WTC11 (cell line): Measurements from ENCODE around the gene SSC5D. TPM values are rescaled to one million over a fixed set of nuclear protein-coding genes. Genes with fewer than 3 reads are reported as not detected.
A peak's percentile ranks its signal among the peaks of the same experiment; 100 is the strongest.

Experiments used
- ATAC-seq: fragments of 200-7000 bp; cut with Tn5 transposase; 2 replicates; pipeline ENCODE4 v1.10.0; 2021; ENCODE audit warnings: mild to moderate bottlenecking, moderate library complexity
- CTCF ChIA-PET: fragments of 300-600 bp; sonication (Branson Sonifier 250); formaldehyde crosslinking; loops from one replicate; lab custom pipeline; 2021; ENCODE audit warnings: antibody characterized with exemption; lab: Charles Lee
- POLR2A ChIA-PET: fragments of 350-600 bp; sonication (Branson Sonifier 250); formaldehyde crosslinking; loops from one replicate; lab custom pipeline; 2021; ENCODE audit warnings: antibody characterized with exemption; lab: Charles Lee
- DNase-seq: peaks from one replicate; pipeline ENCODE4 v3.0.0; 2021; ENCODE audit warnings: low spot score
- H3K27ac Mint-ChIP-seq: 2 replicates; pipeline ENCODE4 v1.8.0; 2021; ENCODE audit warnings: mixed read lengths
- H3K27me3 Mint-ChIP-seq: 2 replicates; pipeline ENCODE4 v1.8.0; 2021; ENCODE audit warnings: low read depth, mild to moderate bottlenecking, moderate library complexity, mixed read lengths
- H3K36me3 Mint-ChIP-seq: 2 replicates; pipeline ENCODE4 v1.8.0; 2021; ENCODE audit warnings: mixed read lengths
- H3K4me1 Mint-ChIP-seq: 2 replicates; pipeline ENCODE4 v1.8.0; 2022; ENCODE audit warnings: mixed read lengths
- H3K4me3 Mint-ChIP-seq: 2 replicates; pipeline ENCODE4 v1.8.0; 2021; ENCODE audit warnings: mild to moderate bottlenecking, moderate library complexity, mixed read lengths
- H3K9me3 Mint-ChIP-seq: 2 replicates; pipeline ENCODE4 v1.8.0; 2021; ENCODE audit warnings: mixed read lengths
- ATF2 ChIP-seq: sonication (generic); formaldehyde crosslinking; IDR thresholded peaks from 2 replicates; pipeline ENCODE4 v1.8.1; 2022; ENCODE audit warnings: low read depth, missing genetic modification reagents, borderline replicate concordance
- E2F4 ChIP-seq: sonication (generic); formaldehyde crosslinking; IDR thresholded peaks from 2 replicates; pipeline ENCODE4 v1.8.1; 2022; ENCODE audit warnings: low read depth, mild to moderate bottlenecking, moderate library complexity, missing genetic modification reagents, borderline replicate concordance
- ELF4 ChIP-seq: sonication (generic); formaldehyde crosslinking; IDR thresholded peaks from 2 replicates; pipeline ENCODE4 v1.8.1; 2022; ENCODE audit warnings: low read depth, mild to moderate bottlenecking, moderate library complexity, missing genetic modification reagents
- FOXP4 ChIP-seq: sonication (generic); formaldehyde crosslinking; IDR thresholded peaks from 2 replicates; pipeline ENCODE4 v1.8.0; 2022; ENCODE audit warnings: mild to moderate bottlenecking, missing genetic modification reagents
- IRF1 ChIP-seq: sonication (generic); formaldehyde crosslinking; IDR thresholded peaks from 2 replicates; pipeline ENCODE4 v1.8.0; 2023; ENCODE audit warnings: missing genetic modification reagents
- MXD4 ChIP-seq: fragments of 250-450 bp; sonication (Bioruptor Pico); IDR thresholded peaks from 2 replicates; pipeline ENCODE4 v1.8.0; 2021; ENCODE audit warnings: mild to moderate bottlenecking, moderate library complexity, borderline replicate concordance
- NR3C1 ChIP-seq: sonication (generic); formaldehyde crosslinking; conservative IDR thresholded peaks from 2 replicates; pipeline ENCODE4 v1.8.1; 2023; ENCODE audit warnings: low read depth, mild to moderate bottlenecking, missing genetic modification reagents
- OVOL2 ChIP-seq: fragments of 250-450 bp; sonication (Bioruptor Pico); IDR thresholded peaks from 2 replicates; pipeline ENCODE4 v1.9.0; 2021; ENCODE audit warnings: mild to moderate bottlenecking, borderline replicate concordance
- RELA ChIP-seq: sonication (generic); formaldehyde crosslinking; IDR thresholded peaks from 2 replicates; pipeline ENCODE4 v1.8.1; 2022; ENCODE audit warnings: missing genetic modification reagents, mild to moderate bottlenecking, borderline replicate concordance
- RORB ChIP-seq: fragments of 250-450 bp; sonication (Bioruptor Pico); IDR thresholded peaks from 2 replicates; pipeline ENCODE4 v1.9.0; 2021; ENCODE audit warnings: mild to moderate bottlenecking
- SMAD3 ChIP-seq: sonication (generic); formaldehyde crosslinking; IDR thresholded peaks from 2 replicates; pipeline ENCODE4 v1.8.0; 2022; ENCODE audit warnings: missing genetic modification reagents, mild to moderate bottlenecking, borderline replicate concordance
- USF1 ChIP-seq: sonication (generic); formaldehyde crosslinking; IDR thresholded peaks from 2 replicates; pipeline ENCODE4 v1.8.0; 2022; ENCODE audit warnings: mild to moderate bottlenecking, missing genetic modification reagents
- USF2 ChIP-seq: sonication (generic); formaldehyde crosslinking; IDR thresholded peaks from 2 replicates; pipeline ENCODE4 v1.8.1; 2023; ENCODE audit warnings: mild to moderate bottlenecking, missing genetic modification reagents, moderate library complexity
- ZBTB21 ChIP-seq: sonication (generic); formaldehyde crosslinking; IDR thresholded peaks from 2 replicates; pipeline ENCODE4 v1.8.1; 2023; ENCODE audit warnings: mild to moderate bottlenecking, missing genetic modification reagents, borderline replicate concordance
- ZNF121 ChIP-seq: sonication (generic); formaldehyde crosslinking; IDR thresholded peaks from 2 replicates; pipeline ENCODE4 v1.8.0; 2023; ENCODE audit warnings: missing genetic modification reagents
- ZNF263 ChIP-seq: sonication (generic); formaldehyde crosslinking; IDR thresholded peaks from 2 replicates; pipeline ENCODE4 v1.8.1; 2022; ENCODE audit warnings: low read depth, mild to moderate bottlenecking, moderate library complexity, missing genetic modification reagents
- ZNF671 ChIP-seq: fragments of 250-450 bp; sonication (Bioruptor Pico); IDR thresholded peaks from 2 replicates; pipeline ENCODE4 v1.8.0; 2021; ENCODE audit warnings: mild to moderate bottlenecking
- total RNA-seq: library from RNA; stranded (reverse); gene quantifications from 3 replicates; pipeline ENCODE4 v1.2.3, GENCODE V29; 2021

The SSC5D gene
- total RNA-seq, 1 experiment from 2014 or later: 2.9 TPM

GRCh38 chr19:55500368-55500952 is 12.2 kb downstream of the SSC5D start:
- Mint-ChIP-seq H3K27ac (no peak overlapping the region), H3K4me1 (no peaks in the 10 kb centered on the region; the same call in 1 of the 2 replicates), H3K36me3 (peaks cover 7% of the 10 kb centered on the region), H3K4me3 (no peak overlapping the region), H3K9me3 (peaks cover 19% of the 10 kb centered on the region), H3K27me3 (peaks cover 81% of the 10 kb centered on the region)
- DNase-seq (no peak), ATAC-seq (no peak)
- TF ChIP-seq ATF2 (CRISPR knock-in tag) (no peak), USF2 (CRISPR knock-in tag) (no peak), ELF4 (CRISPR knock-in tag) (no peak), FOXP4 (CRISPR knock-in tag) (no peak), IRF1 (CRISPR knock-in tag) (no peak), OVOL2 (CRISPR knock-in tag) (no peak), SMAD3 (CRISPR knock-in tag) (no peak), MXD4 (CRISPR knock-in tag) (no peak), USF1 (CRISPR knock-in tag) (no peak), ZBTB21 (CRISPR knock-in tag) (no peak)
- CTCF ChIA-PET: interaction anchor here (0.9 to 1.6 kb wide), 2 partner anchors 33 to 38 kb away, joined by 3 to 8 read pairs; no protein-coding TSS in a partner anchor
- POLR2A ChIA-PET: no interaction called here

GRCh38 chr19:55502197-55502952 is 14.1 kb downstream of the SSC5D start:
- peaks cover 88% of the 10 kb centered on the region for H3K27me3 Mint-ChIP-seq
- POLR2A ChIA-PET: no interaction called here
- no peak overlapping the region for H3K27ac Mint-ChIP-seq
- H3K36me3 Mint-ChIP-seq: peaks cover 7% of the 10 kb centered on the region
- peaks cover 19% of the 10 kb centered on the region for H3K9me3 Mint-ChIP-seq
- no peak for TF ChIP-seq RELA (CRISPR knock-in tag)
- no peak for TF ChIP-seq ZNF671 (CRISPR knock-in tag)
- no peak for TF ChIP-seq ZNF263 (CRISPR knock-in tag)
- TF ChIP-seq RORB: no peak
- TF ChIP-seq ZNF121 (CRISPR knock-in tag): peak; percentile 62; the same call in 1 of the 2 replicates
- no peak for ATAC-seq
- H3K4me3 Mint-ChIP-seq: no peak overlapping the region
- CTCF ChIA-PET: interaction anchor here (1.6 kb wide), 1 partner anchor 35 kb away, joined by 8 read pairs; no protein-coding TSS in a partner anchor
- DNase-seq: no peak
- no peaks in the 10 kb centered on the region for H3K4me1 Mint-ChIP-seq

- H3K36me3 Mint-ChIP-seq: peaks cover 7% of the 10 kb centered on the region
- no peak overlapping the region for H3K4me3 Mint-ChIP-seq
- H3K27ac Mint-ChIP-seq: no peak overlapping the region
- TF ChIP-seq NR3C1 (CRISPR knock-in tag) (no peak), E2F4 (CRISPR knock-in tag) (no peak), ZNF121 (CRISPR knock-in tag) (no peak)
- ATAC-seq (no peak), DNase-seq (no peak)
- H3K4me1 Mint-ChIP-seq: no peaks in the 10 kb centered on the region
- peaks cover 88% of the 10 kb centered on the region for H3K27me3 Mint-ChIP-seq
- H3K9me3 Mint-ChIP-seq: peaks cover 19% of the 10 kb centered on the region
- CTCF ChIA-PET: interaction anchor here (0.7 to 2.9 kb wide), 20 partner anchors 15 to 362 kb away, joined by 3 to 96 read pairs (median 10); partner anchors contain the start of genes DNAAF3, FIZ1, ISOC2 and NAT14
- POLR2A ChIA-PET: no interaction called here
These were observed 14.9 kb downstream of the SSC5D start for GRCh38 chr19:55503157-55503501.
